HuH-7.5 (cell line): ENCODE results near the gene MYZAP.

ENCODE experiments used
- DNase-seq: peaks from one replicate; pipeline ENCODE4 v3.0.0; 2011; ENCODE audit warnings: low spot score

The MYZAP gene

GRCh38 chr15:57698991-57699390 lies 107.3 kb downstream of the MYZAP start:
- DNase-seq: no peak

- no peak for DNase-seq
Measured at GRCh38 chr15:57703387-57703786, 111.7 kb downstream of the MYZAP start.

- DNase-seq: no peak
Measured at GRCh38 chr15:57704441-57704840, 112.7 kb downstream of the MYZAP start.

GRCh38 chr15:57705746-57706404 lies 114.2 kb downstream of the MYZAP start:
- no peak for DNase-seq

GRCh38 chr15:57706405-57707209 lies 114.9 kb downstream of the MYZAP start, which contains the start of gene POLR2M:
Gene POLR2M, plus strand, starts transcription at chr15:57706714. Its CDS starts 129 bp downstream, at chr15:57706843.
- peak; percentile 37 for DNase-seq

- DNase-seq: no peak
Measured at GRCh38 chr15:57708047-57708446, 116.3 kb downstream of the MYZAP start.

- DNase-seq: no peak
Measured at GRCh38 chr15:57718309-57718708, 126.6 kb downstream of the MYZAP start.

GRCh38 chr15:57720867-57721266 lies 129.2 kb downstream of the MYZAP start:
- DNase-seq: no peak

- DNase-seq: no peak
Measured at GRCh38 chr15:57726411-57726810, 134.7 kb downstream of the MYZAP start.

- no peak for DNase-seq
Measured at GRCh38 chr15:57727031-57727430, 135.3 kb downstream of the MYZAP start.

GRCh38 chr15:57728436-57728835 lies 136.7 kb downstream of the MYZAP start:
- DNase-seq: no peak

- DNase-seq: no peak
Measured at GRCh38 chr15:57730876-57731275, 139.2 kb downstream of the MYZAP start.

- DNase-seq: no peak
Measured at GRCh38 chr15:57731530-57732103, 139.9 kb downstream of the MYZAP start.

- no peak for DNase-seq
Measured at GRCh38 chr15:57732526-57733331, 141.0 kb downstream of the MYZAP start.

- DNase-seq: no peak
Measured at GRCh38 chr15:57734860-57735259, 143.2 kb downstream of the MYZAP start.
